Pancreas (tissue), 10 donors: ENCODE measurements around the gene NUS1. TPM values are rescaled to one million over a fixed set of nuclear protein-coding genes. Genes with fewer than 3 reads are reported as not detected.
"Not testable (repeated sequence)": the region's sequence is repeated elsewhere in the genome, so short reads cannot be mapped to it uniquely, and the experiment has no call there.

Experiments
- ATAC-seq, 4 donors: fragments of 200-7000 bp; cut with Tn5 transposase; one replicate each; pipeline versions ENCODE4 v1.8.0 to v1.9.1; 2020; ENCODE audit warnings: mild to moderate bottlenecking in 4 of 4, moderate library complexity in 4 of 4
- DNase-seq, 6 donors: peaks; one replicate each; pipeline ENCODE4 v3.0.0-alpha.2; 2020
- FAIRE-seq: peaks from 2 replicates; lab custom pipeline; 2012; peaks lifted over from hg19 to GRCh38; lab: Jason Lieb, UNC
- H3K27ac ChIP-seq, 4 donors: fragments of 200-600 bp; sonication (generic); 1 replicate in 3 of 4; 2 replicates in 1 of 4; pipeline versions ENCODE4 v1.5.0 to v1.8.0; 2020
- H3K27me3 ChIP-seq, 4 donors: fragments of 200-600 bp; one replicate each; pipeline ENCODE4 v1.8.0; 2021
- H3K36me3 ChIP-seq, 3 donors: fragments of 200-600 bp; sonication (generic) in 1 of 3; one replicate each; pipeline versions ENCODE4 v1.5.0 to v1.8.0; 2020 to 2021
- H3K4me1 ChIP-seq, 3 donors: fragments of 200-600 bp; one replicate each; pipeline ENCODE4 v1.8.0; 2021
- H3K4me3 ChIP-seq, 4 donors: fragments of 200-600 bp; sonication (generic) in 2 of 4; one replicate each; pipeline versions ENCODE4 v1.5.0 to v1.8.0; 2020 to 2021
- H3K9me3 ChIP-seq, 4 donors: fragments of 200-600 bp; one replicate each; pipeline ENCODE4 v1.8.0; 2021
- WGBS, 2 donors: extraction: QIAGEN DNeasy Blood & Tissue Kit; methylation state at CpG; one replicate each; pipeline ENCODE4 v1.1.7; 2013; 5-methylcytosine and 5-hydroxymethylcytosine counted together
- intact Hi-C, 3 donors: fragments of 100-400 bp; cut with DNase I; formaldehyde crosslinking; loops; one replicate each; pipeline versions ENCODE4 v1.11.1 to v1.14.2; 2022
- polyA plus RNA-seq, 2 donors: library from polyadenylated mRNA; stranded (reverse); fragments of 200-250 nt; gene quantifications; one replicate each; pipeline ENCODE4 v1.2.3, GENCODE V29; 2013
- total RNA-seq, 6 donors: library from RNA; stranded (reverse); fragmentation: NEBNext Ultra II Directional in 4 of 6; extraction: Animal tissue kit (Norgen Biotek cat#: 25700) in 4 of 6; gene quantifications; one replicate each; pipeline versions ENCODE4 v1.2.1 to v1.2.4, GENCODE V29; 2021 to 2023
- TF ChIP-seq, protein P1 (sequence below), 4 donors: fragments of 200-600 bp; sonication (generic) in 3 of 4; IDR thresholded peaks; one replicate each; pipeline versions ENCODE4 v1.5.0 to v1.8.0; 2021; ENCODE audit warnings: antibody characterized with exemption in 4 of 4
- donor health status: healthy with polysubstance abuse.
- donor health status: DM: no; HTN: no; CAD: no; lungs with moderate emphysema.
- donor health status: DM: no; HTN: no; CAD: no.
- donor health status: control.
- donor health status: control.
- donor health status: Bipolar disorder and iron deficiency.
- donor health status: DM: yes; HTN: yes; CAD: no.
- donor health status: DM: no; HTN: no; CAD: no.
- donor health status: DM: no; HTN: no; CAD: no.
- donor health status: DM: yes; HTN: yes; CAD: no.

Gene NUS1
- total and polyA plus RNA-seq, 8 donors = 9.3 to 22.2 (median 15.8) TPM

DNA sequence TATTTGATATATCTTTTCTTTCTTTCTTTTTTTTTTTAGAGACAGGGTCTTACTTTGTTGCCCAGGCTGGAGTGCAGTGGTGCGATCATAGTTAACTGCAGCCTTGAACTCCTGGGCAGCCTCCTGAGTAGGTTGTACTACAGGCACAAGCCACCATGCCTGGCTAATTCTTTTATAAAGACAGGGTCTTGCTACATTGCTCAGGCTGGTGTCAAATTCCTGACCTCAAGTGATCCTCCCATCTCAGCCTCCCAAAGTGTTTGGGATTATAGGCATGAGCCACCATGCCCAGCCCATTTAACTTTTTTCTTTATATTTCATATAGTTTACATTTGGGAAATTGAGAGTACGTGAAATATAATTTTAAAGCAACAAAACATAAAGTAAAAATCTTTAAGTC, 10.1 kb downstream of the NUS1 start:
- DNase-seq = no peak
- FAIRE-seq = no peak
- WGBS, 2 donors = 99% methylated on average over 2 of the region's 2 CpGs
- H3K27ac ChIP-seq = no peak overlapping the region
- no peak overlapping the region for H3K4me3 ChIP-seq
- H3K27me3 ChIP-seq = no peaks in the 10 kb centered on the region
- ATAC-seq = no peak
- no peaks in the 10 kb centered on the region for H3K36me3 ChIP-seq
- TF ChIP-seq, protein P1, sequence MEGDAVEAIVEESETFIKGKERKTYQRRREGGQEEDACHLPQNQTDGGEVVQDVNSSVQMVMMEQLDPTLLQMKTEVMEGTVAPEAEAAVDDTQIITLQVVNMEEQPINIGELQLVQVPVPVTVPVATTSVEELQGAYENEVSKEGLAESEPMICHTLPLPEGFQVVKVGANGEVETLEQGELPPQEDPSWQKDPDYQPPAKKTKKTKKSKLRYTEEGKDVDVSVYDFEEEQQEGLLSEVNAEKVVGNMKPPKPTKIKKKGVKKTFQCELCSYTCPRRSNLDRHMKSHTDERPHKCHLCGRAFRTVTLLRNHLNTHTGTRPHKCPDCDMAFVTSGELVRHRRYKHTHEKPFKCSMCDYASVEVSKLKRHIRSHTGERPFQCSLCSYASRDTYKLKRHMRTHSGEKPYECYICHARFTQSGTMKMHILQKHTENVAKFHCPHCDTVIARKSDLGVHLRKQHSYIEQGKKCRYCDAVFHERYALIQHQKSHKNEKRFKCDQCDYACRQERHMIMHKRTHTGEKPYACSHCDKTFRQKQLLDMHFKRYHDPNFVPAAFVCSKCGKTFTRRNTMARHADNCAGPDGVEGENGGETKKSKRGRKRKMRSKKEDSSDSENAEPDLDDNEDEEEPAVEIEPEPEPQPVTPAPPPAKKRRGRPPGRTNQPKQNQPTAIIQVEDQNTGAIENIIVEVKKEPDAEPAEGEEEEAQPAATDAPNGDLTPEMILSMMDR (IDR thresholded peaks at IDR 0.05) = no peak
- peaks cover 3 to 30% (median 14%) of the 10 kb centered on the region in 3 donors for H3K4me1 ChIP-seq
- intact Hi-C loops = no loop called here
- no peaks in the 10 kb centered on the region for H3K9me3 ChIP-seq

- Histone ChIP-seq H3K4me1 (peaks cover 0 to 15% (median 11%) of the 10 kb centered on the region in 3 donors), H3K27me3 (no peaks in the 10 kb centered on the region), H3K36me3 (no peaks in the 10 kb centered on the region), H3K4me3 (no peak overlapping the region), H3K27ac (no peak overlapping the region), H3K9me3 (no peaks in the 10 kb centered on the region)
- WGBS, 2 donors = 67 to 70% methylated on average over 1 of the region's 1 CpG
- intact Hi-C loops = no loop called here
- no peak for FAIRE-seq
- ATAC-seq = no peak
- TF ChIP-seq, protein P1 (IDR thresholded peaks at IDR 0.05) = no peak
- no peak for DNase-seq
Observed at GRCh38 chr6:117687021-117687648, 11.9 kb downstream of the NUS1 start.

DNA sequence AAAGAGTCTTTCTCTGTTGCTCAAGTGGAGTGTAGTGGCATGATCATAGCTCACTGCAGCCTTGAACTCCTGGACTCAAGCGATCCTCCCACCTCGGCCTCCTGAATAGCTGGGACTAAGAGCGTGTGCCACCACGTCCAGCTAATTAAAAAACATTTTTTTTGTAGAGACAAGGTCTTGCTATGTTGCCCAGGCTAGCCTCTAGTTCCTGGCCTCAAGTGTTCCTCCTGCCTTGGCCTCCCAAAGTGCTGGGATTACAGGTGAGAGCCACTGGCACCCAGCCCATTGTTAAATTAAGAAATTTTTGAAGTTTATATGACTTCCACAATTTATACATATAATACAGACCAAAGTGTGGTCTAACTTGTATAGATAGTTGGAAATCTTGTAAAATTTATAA, 14.3 kb downstream of the NUS1 start:
- H3K27me3 ChIP-seq, H3K9me3 ChIP-seq, H3K36me3 ChIP-seq, DNase-seq, intact Hi-C loops, H3K27ac ChIP-seq, FAIRE-seq, H3K4me1 ChIP-seq, H3K4me3 ChIP-seq, ATAC-seq: not testable (repeated sequence)
- 94 to 96% methylated on average over 4 of the region's 4 CpGs for WGBS, 2 donors

- H3K27me3 ChIP-seq = no peaks in the 10 kb centered on the region
- H3K27ac ChIP-seq = no peak overlapping the region
- WGBS, 2 donors = 67 to 87% methylated on average over 3 of the region's 3 CpGs
- peaks cover 0 to 2% (median 0%) of the 10 kb centered on the region in 3 donors for H3K36me3 ChIP-seq
- H3K4me3 ChIP-seq = no peak overlapping the region
- intact Hi-C loops = no loop called here
- TF ChIP-seq, protein P1 (IDR thresholded peaks at IDR 0.05) = no peak
- DNase-seq (no peak), FAIRE-seq (no peak), ATAC-seq (no peak)
- H3K4me1 ChIP-seq = no peaks in the 10 kb centered on the region
- H3K9me3 ChIP-seq = no peaks in the 10 kb centered on the region
Observed at GRCh38 chr6:117706504-117706903, 31.2 kb downstream of the NUS1 start.

- H3K9me3 ChIP-seq, H3K4me3 ChIP-seq, intact Hi-C loops, DNase-seq, H3K27me3 ChIP-seq, H3K4me1 ChIP-seq, H3K27ac ChIP-seq, H3K36me3 ChIP-seq, ATAC-seq, FAIRE-seq: not testable (repeated sequence)
- 84 to 86% methylated on average over 6 of the region's 7 CpGs for WGBS, 2 donors
Observed at GRCh38 chr6:117706936-117707509, 31.8 kb downstream of the NUS1 start.

- no peaks in the 10 kb centered on the region for H3K36me3 ChIP-seq
- no peaks in the 10 kb centered on the region for H3K4me1 ChIP-seq
- ATAC-seq (no peak), DNase-seq (no peak), FAIRE-seq (no peak)
- TF ChIP-seq, protein P1 (IDR thresholded peaks at IDR 0.05) = no peak
- intact Hi-C loops = no loop called here
- H3K27ac ChIP-seq = no peak overlapping the region
- no peaks in the 10 kb centered on the region for H3K27me3 ChIP-seq
- H3K4me3 ChIP-seq = no peak overlapping the region
- no peaks in the 10 kb centered on the region for H3K9me3 ChIP-seq
Observed at GRCh38 chr6:117711369-117711768, 36.1 kb downstream of the NUS1 start.
